A549 (cell line): ENCODE results near the gene SYK.

Experiments
- BHLHE40 ChIP-seq: IDR thresholded peaks from 2 replicates; pipeline ENCODE4 v1.6.1; 2012; ENCODE audit warnings: low read depth, low read length, inconsistent platforms
- EP300 ChIP-seq, 2 experiments: fragments of >200 bp; sonication (Bioruptor Twin); formaldehyde crosslinking; IDR thresholded peaks; 2 replicates in 1 of 2; 3 replicates in 1 of 2; pipeline ENCODE4 v1.6.1; 2016 to 2017
- PHF8 ChIP-seq: fragments of 200-600 bp; sonication (generic); IDR thresholded peaks from 2 replicates; pipeline ENCODE4 v1.6.1; 2016; ENCODE audit warnings: low read depth, mild to moderate bottlenecking, antibody characterized with exemption, moderate library complexity, borderline replicate concordance
- POLR2A ChIP-seq: IDR thresholded peaks from 2 replicates; pipeline ENCODE4 v1.6.1; 2012; ENCODE audit warnings: mild to moderate bottlenecking, low read length
- RFX5 ChIP-seq: fragments of 450-650 bp; IDR thresholded peaks from 2 replicates; pipeline ENCODE4 v1.7.1; 2014; ENCODE audit warnings: antibody characterized with exemption, mild to moderate bottlenecking, moderate library complexity
- SMC3 ChIP-seq: fragments of >200 bp; sonication (Bioruptor Twin); formaldehyde crosslinking; IDR thresholded peaks from 3 replicates; pipeline ENCODE4 v1.6.1; 2018; ENCODE audit warnings: inconsistent platforms
- TF ChIP-seq, protein P1 (sequence below): fragments of >200 bp; sonication (Bioruptor Twin); formaldehyde crosslinking; IDR thresholded peaks from 3 replicates; pipeline ENCODE4 v1.5.1; 2016

DNA sequence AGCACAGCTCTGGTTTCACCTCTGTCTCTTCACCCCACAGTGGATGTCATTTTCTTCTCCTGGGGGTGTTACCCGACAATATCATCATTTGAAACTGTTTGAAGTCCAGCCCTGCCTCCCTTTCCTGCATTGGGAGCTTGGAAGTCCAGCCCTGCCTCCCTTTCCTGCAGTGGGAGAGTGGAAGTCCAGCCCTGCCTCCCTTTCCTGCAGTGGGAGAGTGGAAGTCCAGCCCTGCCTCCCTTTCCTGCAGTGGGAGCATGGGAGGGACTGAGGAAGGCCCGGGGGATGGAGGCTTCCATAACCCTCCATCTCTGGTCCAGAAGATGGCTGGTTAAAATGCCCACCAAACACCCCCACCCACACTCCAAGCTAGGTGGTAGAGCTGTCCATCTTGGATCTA lies 59.8 kb downstream of the SYK start:
- TF ChIP-seq POLR2A (no peak), RFX5 (no peak), EP300 (IDR thresholded peaks at IDR 0.05) (no peak), PHF8 (no peak), BHLHE40 (no peak), SMC3 (no peak)
- TF ChIP-seq, protein P1, sequence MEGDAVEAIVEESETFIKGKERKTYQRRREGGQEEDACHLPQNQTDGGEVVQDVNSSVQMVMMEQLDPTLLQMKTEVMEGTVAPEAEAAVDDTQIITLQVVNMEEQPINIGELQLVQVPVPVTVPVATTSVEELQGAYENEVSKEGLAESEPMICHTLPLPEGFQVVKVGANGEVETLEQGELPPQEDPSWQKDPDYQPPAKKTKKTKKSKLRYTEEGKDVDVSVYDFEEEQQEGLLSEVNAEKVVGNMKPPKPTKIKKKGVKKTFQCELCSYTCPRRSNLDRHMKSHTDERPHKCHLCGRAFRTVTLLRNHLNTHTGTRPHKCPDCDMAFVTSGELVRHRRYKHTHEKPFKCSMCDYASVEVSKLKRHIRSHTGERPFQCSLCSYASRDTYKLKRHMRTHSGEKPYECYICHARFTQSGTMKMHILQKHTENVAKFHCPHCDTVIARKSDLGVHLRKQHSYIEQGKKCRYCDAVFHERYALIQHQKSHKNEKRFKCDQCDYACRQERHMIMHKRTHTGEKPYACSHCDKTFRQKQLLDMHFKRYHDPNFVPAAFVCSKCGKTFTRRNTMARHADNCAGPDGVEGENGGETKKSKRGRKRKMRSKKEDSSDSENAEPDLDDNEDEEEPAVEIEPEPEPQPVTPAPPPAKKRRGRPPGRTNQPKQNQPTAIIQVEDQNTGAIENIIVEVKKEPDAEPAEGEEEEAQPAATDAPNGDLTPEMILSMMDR: no peak
